GM23338 (cell line): ENCODE data around the gene CYP2C19. TPM values are rescaled to one million over a fixed set of nuclear protein-coding genes. Genes with fewer than 3 reads are reported as not detected.
"Not testable (repeated sequence)": the region's sequence is repeated elsewhere in the genome, so short reads cannot be mapped to it uniquely, and the experiment has no call there.

Experiments used
- ATAC-seq: fragments of 200-7000 bp; cut with Tn5 transposase; 3 replicates; pipeline ENCODE4 v1.9.1; 2020
- DNase-seq: peaks from one replicate; pipeline ENCODE4 v3.0.0-alpha.2; 2015; ENCODE audit warnings: low spot score
- H2AFZ ChIP-seq: fragments of 200-600 bp; sonication (generic); 2 replicates; pipeline ENCODE4 v1.8.0; 2016; ENCODE audit warnings: antibody characterized with exemption, mild to moderate bottlenecking, moderate library complexity
- H3F3A ChIP-seq: fragments of 200-600 bp; sonication (generic); replicated peaks from 2 replicates; pipeline ENCODE4 v1.8.0; 2017; ENCODE audit warnings: antibody characterized with exemption, mixed run types, low read depth
- H3K27ac ChIP-seq: fragments of 200-600 bp; sonication (generic); 2 replicates; pipeline ENCODE4 v1.6.1; 2016; ENCODE audit warnings: low read depth
- H3K27me3 ChIP-seq: fragments of 200-600 bp; sonication (generic); 2 replicates; pipeline ENCODE4 v1.8.0; 2016; ENCODE audit warnings: mild to moderate bottlenecking, mixed run types, moderate library complexity; ENCODE audit not compliant: insufficient read depth
- H3K36me3 ChIP-seq: fragments of 200-600 bp; sonication (generic); 2 replicates; pipeline ENCODE4 v1.8.0; 2016; ENCODE audit warnings: mild to moderate bottlenecking; ENCODE audit not compliant: insufficient read depth
- H3K4me1 ChIP-seq: fragments of 200-600 bp; sonication (generic); 2 replicates; pipeline ENCODE4 v1.8.0; 2016; ENCODE audit warnings: mild to moderate bottlenecking, moderate library complexity; ENCODE audit not compliant: insufficient read depth
- H3K4me2 ChIP-seq: fragments of 200-600 bp; sonication (generic); 2 replicates; pipeline ENCODE4 v1.7.1; 2017; ENCODE audit warnings: mixed run types
- H3K4me3 ChIP-seq: fragments of 200-600 bp; sonication (generic); 2 replicates; pipeline ENCODE4 v1.6.1; 2016; ENCODE audit warnings: mixed run types
- H3K79me2 ChIP-seq: fragments of 200-600 bp; sonication (generic); replicated peaks from 2 replicates; pipeline ENCODE4 v1.8.0; 2017; ENCODE audit warnings: mild to moderate bottlenecking; ENCODE audit not compliant: insufficient read depth
- H3K9me2 ChIP-seq: fragments of 200-600 bp; sonication (generic); 2 replicates; pipeline ENCODE4 v1.8.0; 2017; ENCODE audit not compliant: insufficient read depth
- H4K20me1 ChIP-seq: fragments of 200-600 bp; sonication (generic); replicated peaks from 2 replicates; pipeline ENCODE4 v1.8.0; 2017; ENCODE audit warnings: mild to moderate bottlenecking; ENCODE audit not compliant: insufficient read depth
- H3K27ac Mint-ChIP-seq: 2 replicates; pipeline ENCODE4 v1.8.0; 2020; ENCODE audit warnings: inconsistent platforms, mild to moderate bottlenecking, moderate library complexity, mixed read lengths
- H3K27me3 Mint-ChIP-seq: 3 replicates; pipeline ENCODE4 v1.8.0; 2022; ENCODE audit warnings: low read depth, mild to moderate bottlenecking, moderate library complexity, mixed read lengths, inconsistent platforms; ENCODE audit not compliant: insufficient read depth, poor library complexity
- H3K36me3 Mint-ChIP-seq: 3 replicates; pipeline ENCODE4 v1.8.0; 2021; ENCODE audit warnings: low read depth, mild to moderate bottlenecking, inconsistent platforms, moderate library complexity, mixed read lengths
- H3K4me1 Mint-ChIP-seq: 3 replicates; pipeline ENCODE4 v1.8.0; 2020; ENCODE audit warnings: mild to moderate bottlenecking, inconsistent platforms, mixed read lengths
- H3K4me3 Mint-ChIP-seq: 3 replicates; pipeline ENCODE4 v1.8.0; 2021; ENCODE audit warnings: moderate library complexity, mild to moderate bottlenecking, inconsistent platforms, mixed read lengths
- H3K9me3 Mint-ChIP-seq: 3 replicates; pipeline ENCODE4 v1.8.0; 2020; ENCODE audit warnings: moderate library complexity, mild to moderate bottlenecking, inconsistent platforms, mixed read lengths
- CREB1 ChIP-seq: fragments of 250-450 bp; sonication (Bioruptor Pico); IDR thresholded peaks from 2 replicates; pipeline ENCODE4 v1.5.0; 2020; ENCODE audit warnings: low read depth, mild to moderate bottlenecking, moderate library complexity
- CTCF ChIP-seq, 2 experiments: fragments of 200-600 bp in 1 of 2; sonication (generic) in 1 of 2; conservative IDR thresholded peaks; 2 replicates each; pipeline versions ENCODE4 v1.5.1 to v1.6.1; 2016 to 2017; ENCODE audit warnings: antibody characterized with exemption in 2 of 2, low read depth in 2 of 2, mild to moderate bottlenecking in 2 of 2, moderate library complexity in 1 of 2
- ETS1 ChIP-seq: IDR thresholded peaks from 2 replicates; pipeline ENCODE4 v1.6.1; 2016; ENCODE audit warnings: antibody characterized with exemption
- EZH2 ChIP-seq: fragments of 200-600 bp; sonication (generic); IDR thresholded peaks from one replicate; pipeline ENCODE4 v1.8.0; 2017; ENCODE audit warnings: antibody characterized with exemption, mild to moderate bottlenecking, low read depth; ENCODE audit not compliant: unreplicated experiment
- NANOG ChIP-seq: IDR thresholded peaks from 2 replicates; pipeline ENCODE4 v1.6.1; 2016; ENCODE audit warnings: antibody characterized with exemption, borderline replicate concordance
- REST ChIP-seq: IDR thresholded peaks from one replicate; pipeline ENCODE4 v1.6.1; 2018; ENCODE audit warnings: antibody characterized with exemption; ENCODE audit not compliant: unreplicated experiment
- ZNF114 ChIP-seq: fragments of 250-450 bp; sonication (Bioruptor Pico); IDR thresholded peaks from 2 replicates; pipeline ENCODE4 v1.5.0; 2020; ENCODE audit warnings: mild to moderate bottlenecking, moderate library complexity
- ZNF331 ChIP-seq: fragments of 250-450 bp; sonication (Bioruptor Pico); IDR thresholded peaks from 2 replicates; pipeline ENCODE4 v1.5.0; 2020; ENCODE audit warnings: low read depth, mild to moderate bottlenecking, moderate library complexity
- polyA plus RNA-seq: library from polyadenylated mRNA; unstranded; fragments of >200 nt; fragmentation: Nextera tagmentation; extraction: Ambion mirVana; gene quantifications from 2 replicates; pipeline ENCODE4 v1.2.1, GENCODE V29; 2016
- total RNA-seq: library from RNA; depleted of rRNA; stranded (reverse); fragments of >200 nt; shearing (Covaris generic); gene quantifications from 2 replicates; pipeline ENCODE4 v1.2.3, GENCODE V29; 2014

The CYP2C19 gene
- total and polyA plus RNA-seq, 2 experiments from 2014 or later, result 0.21 TPM; not detected in 1

- TF ChIP-seq CTCF (conservative IDR thresholded peaks at IDR 0.05; ENCODE audit: low read depth in 2 of 2), result no peak
- no peak for TF ChIP-seq REST
Observed at GRCh38 chr10:94760586-94761178, 1.8 kb upstream of the CYP2C19 start (continued).

- H3K4me3 Mint-ChIP-seq, H3F3A ChIP-seq, H3K36me3 ChIP-seq, H3K4me1 ChIP-seq, H3K4me1 Mint-ChIP-seq, H3K36me3 Mint-ChIP-seq, H3K79me2 ChIP-seq, H3K4me3 ChIP-seq, H3K27me3 ChIP-seq, H3K27ac ChIP-seq, H3K27ac Mint-ChIP-seq, H3K4me2 ChIP-seq, ATAC-seq, H4K20me1 ChIP-seq, H3K27me3 Mint-ChIP-seq, H2AFZ ChIP-seq, DNase-seq, H3K9me3 Mint-ChIP-seq, H3K9me2 ChIP-seq: not testable (repeated sequence)
Observed at GRCh38 chr10:94775425-94775824, 12.9 kb downstream of the CYP2C19 start.

- Histone ChIP-seq H3K27ac (no peak overlapping the region), H3K79me2 (no peaks in the 10 kb centered on the region), H3K4me2 (no peak overlapping the region), H3K36me3 (no peaks in the 10 kb centered on the region), H3F3A (no peaks in the 10 kb centered on the region), H3K27me3 (no peaks in the 10 kb centered on the region), H3K4me1 (no peaks in the 10 kb centered on the region), H4K20me1 (no peaks in the 10 kb centered on the region), H2AFZ (no peak overlapping the region), H3K4me3 (no peak overlapping the region), H3K9me2 (peaks cover 3% of the 10 kb centered on the region; the same call in 1 of the 2 replicates)
- DNase-seq (no peak), ATAC-seq (no peak)
- H3K36me3 Mint-ChIP-seq, result no peaks in the 10 kb centered on the region
- peaks cover 4% of the 10 kb centered on the region; the same call in 2 of the 3 replicates for H3K9me3 Mint-ChIP-seq
- H3K27me3 Mint-ChIP-seq, result peaks cover 1% of the 10 kb centered on the region
- H3K4me1 Mint-ChIP-seq, result no peaks in the 10 kb centered on the region
- no peak for TF ChIP-seq ZNF331 (CRISPR knock-in tag)
- no peak for TF ChIP-seq EZH2
- TF ChIP-seq REST, result no peak
- TF ChIP-seq CTCF (conservative IDR thresholded peaks at IDR 0.05; ENCODE audit: low read depth in 2 of 2), result no peak
- TF ChIP-seq ZNF114 (CRISPR knock-in tag), result no peak
- no peak for TF ChIP-seq NANOG
- TF ChIP-seq ETS1, result no peak
- TF ChIP-seq CREB1 (CRISPR knock-in tag), result no peak
- H3K4me3 Mint-ChIP-seq, result no peak overlapping the region
- no peak overlapping the region for H3K27ac Mint-ChIP-seq
Observed at GRCh38 chr10:94777886-94778458, 15.5 kb downstream of the CYP2C19 start.
